ENCODE data around the gene ENTPD3. TPM values are rescaled to one million over a fixed set of nuclear protein-coding genes. Genes with fewer than 3 reads are reported as not detected.

ENTPD3 gene
- total and polyA plus RNA-seq, 2 of the 8 experiments (the other 6 are each of a cell fraction or from before 2014, with no cell fraction given): 0.60 to 1.0 TPM

DNA sequence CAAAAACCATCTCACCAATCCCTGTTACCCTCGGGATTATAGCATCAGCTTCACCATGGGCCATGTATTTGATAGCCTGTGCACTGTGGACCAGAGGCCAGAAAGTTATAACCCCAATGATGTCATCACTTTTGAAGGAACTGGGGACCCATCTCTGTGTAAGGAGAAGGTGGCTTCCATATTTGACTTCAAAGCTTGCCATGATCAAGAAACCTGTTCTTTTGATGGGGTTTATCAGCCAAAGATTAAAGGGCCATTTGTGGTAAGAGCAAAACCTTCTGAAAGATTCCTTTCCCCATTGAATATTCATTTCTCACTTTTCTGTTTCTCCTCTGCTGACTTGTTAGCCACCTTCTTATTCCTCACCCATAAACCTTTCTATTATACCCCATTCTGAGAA, 35.9 kb downstream of the ENTPD3 start:
- H3K14ac ChIP-seq (ENCODE audit: insufficient read length): no peak overlapping the region
- TF ChIP-seq KDM5A (IDR thresholded peaks at IDR 0.05; ENCODE audit: low read length): no peak
- no peak for TF ChIP-seq CBX5 (IDR thresholded peaks at IDR 0.05; ENCODE audit: low read depth, low read length)
- TF ChIP-seq RFX5 (IDR thresholded peaks at IDR 0.05; ENCODE audit: borderline replicate concordance, low read depth, low read length): no peak
- TF ChIP-seq, protein P1, sequence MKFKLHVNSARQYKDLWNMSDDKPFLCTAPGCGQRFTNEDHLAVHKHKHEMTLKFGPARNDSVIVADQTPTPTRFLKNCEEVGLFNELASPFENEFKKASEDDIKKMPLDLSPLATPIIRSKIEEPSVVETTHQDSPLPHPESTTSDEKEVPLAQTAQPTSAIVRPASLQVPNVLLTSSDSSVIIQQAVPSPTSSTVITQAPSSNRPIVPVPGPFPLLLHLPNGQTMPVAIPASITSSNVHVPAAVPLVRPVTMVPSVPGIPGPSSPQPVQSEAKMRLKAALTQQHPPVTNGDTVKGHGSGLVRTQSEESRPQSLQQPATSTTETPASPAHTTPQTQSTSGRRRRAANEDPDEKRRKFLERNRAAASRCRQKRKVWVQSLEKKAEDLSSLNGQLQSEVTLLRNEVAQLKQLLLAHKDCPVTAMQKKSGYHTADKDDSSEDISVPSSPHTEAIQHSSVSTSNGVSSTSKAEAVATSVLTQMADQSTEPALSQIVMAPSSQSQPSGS (IDR thresholded peaks at IDR 0.05; ENCODE audit: low read length): no peak
- TF ChIP-seq SIN3A (conservative IDR thresholded peaks at IDR 0.05 in 1 of 2, IDR thresholded peaks at IDR 0.05 in 1 of 2; ENCODE audit: low read depth in 1 of 2, low read length in 2 of 2): no peak
- no peak for TF ChIP-seq EP300 (IDR thresholded peaks at IDR 0.05; ENCODE audit: borderline replicate concordance in 1 of 2, low read depth in 2 of 2, low read length in 2 of 2)
- no peak for TF ChIP-seq BCL11A (IDR thresholded peaks at IDR 0.05; ENCODE audit: low read depth in 2 of 2, low read length in 2 of 2)
- no peak for TF ChIP-seq CREB1 (IDR thresholded peaks at IDR 0.05)
- no peak for TF ChIP-seq YY1 (IDR thresholded peaks at IDR 0.05; ENCODE audit: low read depth, low read length)
- TF ChIP-seq POU5F1 (IDR thresholded peaks at IDR 0.05; ENCODE audit: low read depth, low read length): no peak
- TF ChIP-seq SP1 (IDR thresholded peaks at IDR 0.05; ENCODE audit: low read depth, low read length): no peak
- no peak for TF ChIP-seq SRF (IDR thresholded peaks at IDR 0.05; ENCODE audit: low read depth, low read length)
- H4K8ac ChIP-seq (ENCODE audit: extremely low read depth, insufficient read depth, low read length): no peak overlapping the region
- FAIRE-seq (no peak), DNase-seq (ENCODE audit: low read depth in 1 of 2, low spot score in 2 of 2) (no peak)
- no peaks in the 10 kb centered on the region for H3K9me3 ChIP-seq (ENCODE audit: insufficient read depth in 2 of 2, low read depth in 1 of 2, low read length in 1 of 2)
- no peaks in the 10 kb centered on the region for H4K20me1 ChIP-seq (replicated peaks in 1 of 2; ENCODE audit: control insufficient read depth in 1 of 2, insufficient read depth in 2 of 2, low read length in 2 of 2)
- no peak overlapping the region for H3K9ac ChIP-seq (replicated peaks in 1 of 4; ENCODE audit: extremely low read depth in 1 of 4, low read depth in 3 of 4, low read length in 3 of 4)
- no peaks in the 10 kb centered on the region for H3K27me3 ChIP-seq (replicated peaks in 1 of 4; ENCODE audit: control insufficient read depth in 3 of 4, extremely low read depth in 1 of 4, insufficient read depth in 3 of 4, low read length in 3 of 4)
- no peak overlapping the region for H3K4me3 ChIP-seq (ENCODE audit: extremely low read depth in 1 of 4, insufficient read depth in 2 of 4, low read depth in 3 of 4, low read length in 4 of 4)
- H3K4ac ChIP-seq (replicated peaks; ENCODE audit: insufficient read length, low read depth, low read length): no peak overlapping the region
- no peak overlapping the region for H2BK20ac ChIP-seq (ENCODE audit: low read length)
- no peaks in the 10 kb centered on the region for H3K79me1 ChIP-seq (ENCODE audit: low read depth, low read length)
- peaks cover 0 to 3% (median 1%) of the 10 kb centered on the region in 4 experiments; a peak in 2 of 7 replicates for H3K4me1 ChIP-seq (replicated peaks in 1 of 4; ENCODE audit: control insufficient read depth in 3 of 4, insufficient read depth in 4 of 4, low read length in 3 of 4)
- H2AFZ ChIP-seq (ENCODE audit: low read length): no peak overlapping the region
- no peak overlapping the region for H2BK15ac ChIP-seq (ENCODE audit: low read length)
- no peak overlapping the region for H3K23ac ChIP-seq (ENCODE audit: insufficient read length)
- no peak overlapping the region for H2AK5ac ChIP-seq (ENCODE audit: low read depth, low read length)
- 78% methylated on average over 1 of the region's 1 CpG; no CpG with 5 or more reads in 1 of the 2 experiments for WGBS, 2 experiments (ENCODE audit: extremely low coverage in 1 of 2, insufficient coverage in 1 of 2, insufficient read length in 1 of 2, insufficient replicate concordance in 2 of 2, low coverage in 1 of 2, low lambda C conversion rate in 2 of 2, missing lambda C conversion rate in 1 of 2)
- H2BK12ac ChIP-seq (ENCODE audit: low read depth, low read length): no peak overlapping the region
- no peak overlapping the region for H4K91ac ChIP-seq (replicated peaks; ENCODE audit: insufficient read length, low read length)
- no peak overlapping the region for H3K27ac ChIP-seq (ENCODE audit: low read depth, low read length)
- ChIA-PET POLR2A (ENCODE audit: partially characterized antibody) (interaction anchor here (1.3 kb wide), 1 partner anchor 34 kb away, joined by 3 read pairs; the partner anchor contains the start of gene RPL14), CTCF (ENCODE audit: partially characterized antibody) (no interaction called here)
- H3K23me2 ChIP-seq (ENCODE audit: low read depth, low read length): no peaks in the 10 kb centered on the region
- no peak overlapping the region for H2BK5ac ChIP-seq (ENCODE audit: low read depth, low read length)
- no peak overlapping the region for H3K4me2 ChIP-seq (ENCODE audit: insufficient read depth in 1 of 2, low read depth in 2 of 2, low read length in 2 of 2)
- no peak overlapping the region for H3K18ac ChIP-seq (ENCODE audit: extremely low read depth, low read length)
- no peaks in the 10 kb centered on the region for H3K79me2 ChIP-seq (ENCODE audit: control insufficient read depth in 1 of 2, insufficient read depth in 2 of 2, low read length in 2 of 2)
- no peak overlapping the region for H3K56ac ChIP-seq (replicated peaks; ENCODE audit: insufficient read length, low read depth, low read length)
- no peak overlapping the region for H2BK120ac ChIP-seq (replicated peaks; ENCODE audit: low read depth, low read length)
- no peaks in the 10 kb centered on the region for H3K36me3 ChIP-seq (ENCODE audit: control insufficient read depth in 2 of 4, insufficient read depth in 4 of 4, low read length in 3 of 4)
- H4K5ac ChIP-seq (ENCODE audit: insufficient read length, low read depth, low read length): no peak overlapping the region
